ENCODE measurements around the gene TACC2.

The TACC2 gene

GRCh38 chr10:122285506-122286444, 296.8 kb downstream of the TACC2 start:
- DNase-seq: no peak

- no peak for DNase-seq
Measured at GRCh38 chr10:122286867-122287266, 297.9 kb downstream of the TACC2 start.

GRCh38 chr10:122287570-122287969, 298.6 kb downstream of the TACC2 start:
- DNase-seq: no peak

GRCh38 chr10:122288262-122288661, 299.3 kb downstream of the TACC2 start:
- DNase-seq: no peak

- DNase-seq: no peak
Measured at GRCh38 chr10:122288917-122289316, 300.0 kb downstream of the TACC2 start.

GRCh38 chr10:122290334-122290733, 301.4 kb downstream of the TACC2 start:
- no peak for DNase-seq

GRCh38 chr10:122290833-122291532, 302.0 kb downstream of the TACC2 start:
- no peak for DNase-seq

GRCh38 chr10:122291739-122292138, 302.8 kb downstream of the TACC2 start:
- no peak for DNase-seq

GRCh38 chr10:122292376-122292775, 303.4 kb downstream of the TACC2 start:
- no peak for DNase-seq

- no peak for DNase-seq
Measured at GRCh38 chr10:122293156-122293960, 304.4 kb downstream of the TACC2 start.

- no peak for DNase-seq
Measured at GRCh38 chr10:122293961-122294380, 305.0 kb downstream of the TACC2 start.

GRCh38 chr10:122294511-122295450, 305.8 kb downstream of the TACC2 start:
- DNase-seq: no peak

GRCh38 chr10:122295451-122295809, 306.5 kb downstream of the TACC2 start:
- DNase-seq: no peak

- no peak for DNase-seq
Measured at GRCh38 chr10:122296363-122297120, 307.6 kb downstream of the TACC2 start.

- DNase-seq: no peak
Measured at GRCh38 chr10:122297583-122297982, 308.6 kb downstream of the TACC2 start.

- no peak for DNase-seq
Measured at GRCh38 chr10:122298206-122298597, 309.2 kb downstream of the TACC2 start.

- DNase-seq: no peak
Measured at GRCh38 chr10:122298598-122299301, 309.8 kb downstream of the TACC2 start.

- DNase-seq: no peak
Measured at GRCh38 chr10:122299423-122300075, 310.6 kb downstream of the TACC2 start.

- DNase-seq: no peak
Measured at GRCh38 chr10:122301055-122301810, 312.3 kb downstream of the TACC2 start.

All from activated gamma-delta T cell (primary cell).